ENCODE results near the gene ARMC3. TPM values are rescaled to one million over a fixed set of nuclear protein-coding genes. Genes with fewer than 3 reads are reported as not detected.
"Not testable (repeated sequence)": the region's sequence is repeated elsewhere in the genome, so short reads cannot be mapped to it uniquely, and the experiment has no call there.

Gene ARMC3
- total and polyA plus RNA-seq, 2 donors (not counting 1 experiment from before 2014, with no cell fraction given), result not detected

DNA sequence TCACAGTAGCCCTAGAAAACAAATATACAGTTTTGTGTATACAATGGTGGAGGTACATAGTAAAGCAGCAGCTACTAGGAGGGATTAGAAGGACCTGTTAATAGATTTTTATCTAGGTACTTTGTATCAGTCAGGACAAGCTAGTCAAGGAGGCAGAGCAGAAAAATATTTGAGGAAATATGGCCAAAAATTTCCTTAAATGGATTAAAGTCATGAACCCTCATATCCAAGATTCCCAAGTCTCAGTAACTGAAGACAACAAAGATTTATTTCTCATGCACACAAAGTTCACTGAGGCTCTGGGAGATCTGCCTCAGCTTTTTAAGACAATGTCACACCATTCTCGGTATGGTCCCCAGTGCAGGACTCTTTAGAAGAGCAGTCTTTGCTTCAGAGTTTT, 28.1 kb upstream of the ARMC3 start:
- Mint-ChIP-seq H3K27me3 (peaks cover 15% of the 10 kb centered on the region), H3K27ac (no peak overlapping the region), H3K4me1 (no peaks in the 10 kb centered on the region), H3K9me3 (ENCODE audit: insufficient read depth) (peaks cover 4% of the 10 kb centered on the region), H3K4me3 (no peak overlapping the region)
- WGBS (ENCODE audit: insufficient coverage), result 64% methylated on average over 1 of the region's 1 CpG
- DNase-seq (no peak), ATAC-seq (ENCODE audit: low read depth) (no peak)
- POLR2A ChIA-PET, result no interaction called here
- Histone ChIP-seq H3K4me1 (ENCODE audit: control insufficient read depth in 2 of 2, insufficient read depth in 2 of 2, low read length in 2 of 2) (no peaks in the 10 kb centered on the region), H3K9me3 (ENCODE audit: control extremely low read depth in 1 of 3, control insufficient read depth in 2 of 3, insufficient read depth in 1 of 3, low read length in 2 of 3) (peaks cover 0 to 3% (median 0%) of the 10 kb centered on the region in 3 donors), H3K4me3 (ENCODE audit: control extremely low read depth in 1 of 5, extremely low read depth in 1 of 5, insufficient read depth in 1 of 5, low read depth in 2 of 5, low read length in 4 of 5) (no peak overlapping the region), H3K27me3 (replicated peaks in 1 of 4; ENCODE audit: control extremely low read depth in 1 of 4, control insufficient read depth in 3 of 4, insufficient read depth in 4 of 4, low read length in 3 of 4) (peaks cover 0 to 6% (median 1%) of the 10 kb centered on the region in 4 experiments), H4K20me1 (ENCODE audit: control insufficient read depth, insufficient read depth, low read length, poor library complexity, severe bottlenecking) (no peaks in the 10 kb centered on the region), H3K27ac (ENCODE audit: low read length in 2 of 2) (no peak overlapping the region), H3K4me2 (replicated peaks; ENCODE audit: low read depth, low read length, poor library complexity, severe bottlenecking) (no peak overlapping the region), H3K79me2 (ENCODE audit: control insufficient read depth, insufficient read depth, low read length) (no peaks in the 10 kb centered on the region), H3K36me3 (replicated peaks in 1 of 2; ENCODE audit: control extremely low read depth in 1 of 2, control insufficient read depth in 1 of 2, extremely low read depth in 1 of 2, insufficient read depth in 2 of 2, low read length in 1 of 2) (no peaks in the 10 kb centered on the region), H2AFZ (ENCODE audit: insufficient read depth, low read depth, low read length, poor library complexity, severe bottlenecking) (no peak overlapping the region), H3K9ac (ENCODE audit: low read length) (no peak overlapping the region)
- TF ChIP-seq EZH2 (IDR thresholded peaks at IDR 0.05; ENCODE audit: borderline replicate concordance, insufficient read depth, low read depth, low read length, poor library complexity, severe bottlenecking), result no peak
- TF ChIP-seq, protein P1, sequence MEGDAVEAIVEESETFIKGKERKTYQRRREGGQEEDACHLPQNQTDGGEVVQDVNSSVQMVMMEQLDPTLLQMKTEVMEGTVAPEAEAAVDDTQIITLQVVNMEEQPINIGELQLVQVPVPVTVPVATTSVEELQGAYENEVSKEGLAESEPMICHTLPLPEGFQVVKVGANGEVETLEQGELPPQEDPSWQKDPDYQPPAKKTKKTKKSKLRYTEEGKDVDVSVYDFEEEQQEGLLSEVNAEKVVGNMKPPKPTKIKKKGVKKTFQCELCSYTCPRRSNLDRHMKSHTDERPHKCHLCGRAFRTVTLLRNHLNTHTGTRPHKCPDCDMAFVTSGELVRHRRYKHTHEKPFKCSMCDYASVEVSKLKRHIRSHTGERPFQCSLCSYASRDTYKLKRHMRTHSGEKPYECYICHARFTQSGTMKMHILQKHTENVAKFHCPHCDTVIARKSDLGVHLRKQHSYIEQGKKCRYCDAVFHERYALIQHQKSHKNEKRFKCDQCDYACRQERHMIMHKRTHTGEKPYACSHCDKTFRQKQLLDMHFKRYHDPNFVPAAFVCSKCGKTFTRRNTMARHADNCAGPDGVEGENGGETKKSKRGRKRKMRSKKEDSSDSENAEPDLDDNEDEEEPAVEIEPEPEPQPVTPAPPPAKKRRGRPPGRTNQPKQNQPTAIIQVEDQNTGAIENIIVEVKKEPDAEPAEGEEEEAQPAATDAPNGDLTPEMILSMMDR (IDR thresholded peaks at IDR 0.05), result no peak
- intact Hi-C loops (cut with micrococcal nuclease), result no loop called here
- CTCF ChIA-PET, result no interaction called here

DNA sequence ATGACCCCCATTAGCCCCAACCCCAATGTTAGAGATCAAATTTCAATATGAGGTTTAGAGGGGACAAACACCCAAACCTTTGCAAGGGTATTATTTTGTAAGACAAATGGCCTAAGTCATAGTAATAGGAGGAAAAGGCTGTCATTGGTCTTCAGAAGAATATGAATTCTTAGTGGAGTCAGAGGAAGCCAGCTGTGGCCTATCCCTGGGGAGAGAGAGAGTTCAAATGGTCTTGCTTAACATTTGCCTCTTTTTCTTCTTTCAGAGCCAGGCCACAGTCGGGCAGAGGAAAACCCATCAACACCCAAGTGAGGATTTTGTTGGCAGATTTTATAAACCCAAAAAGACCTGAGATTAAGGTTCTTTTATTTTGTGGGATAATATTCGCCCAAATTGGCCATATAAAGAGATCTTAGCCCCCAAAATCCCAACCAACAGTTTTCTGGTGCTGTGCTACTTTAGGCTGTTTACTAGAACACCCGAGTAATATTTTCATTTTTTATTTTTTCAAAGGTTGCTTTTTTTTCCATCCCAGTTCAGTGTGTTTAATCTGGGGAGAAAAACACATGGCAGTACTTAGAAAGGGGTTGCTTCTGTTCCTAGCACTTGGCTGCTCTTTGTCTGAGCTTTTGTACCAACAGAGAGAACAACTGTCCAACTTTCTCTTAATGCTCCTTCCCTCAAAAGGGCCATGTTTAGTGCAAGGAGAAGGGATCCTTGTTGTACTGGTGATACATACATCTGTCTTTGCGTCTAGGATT, 26.8 kb upstream of the ARMC3 start:
- Histone ChIP-seq H3K4me2 (replicated peaks; ENCODE audit: low read depth, low read length, poor library complexity, severe bottlenecking) (no peak overlapping the region), H3K9me3 (ENCODE audit: control extremely low read depth in 1 of 3, control insufficient read depth in 2 of 3, insufficient read depth in 1 of 3, low read length in 2 of 3) (no peaks in the 10 kb centered on the region), H4K20me1 (ENCODE audit: control insufficient read depth, insufficient read depth, low read length, poor library complexity, severe bottlenecking) (no peaks in the 10 kb centered on the region), H2AFZ (ENCODE audit: insufficient read depth, low read depth, low read length, poor library complexity, severe bottlenecking) (no peak overlapping the region), H3K27ac (ENCODE audit: low read length in 2 of 2) (no peak overlapping the region), H3K79me2 (ENCODE audit: control insufficient read depth, insufficient read depth, low read length) (no peaks in the 10 kb centered on the region), H3K4me1 (ENCODE audit: control insufficient read depth in 2 of 2, insufficient read depth in 2 of 2, low read length in 2 of 2) (no peaks in the 10 kb centered on the region), H3K36me3 (replicated peaks in 1 of 2; ENCODE audit: control extremely low read depth in 1 of 2, control insufficient read depth in 1 of 2, extremely low read depth in 1 of 2, insufficient read depth in 2 of 2, low read length in 1 of 2) (no peaks in the 10 kb centered on the region), H3K4me3 (ENCODE audit: control extremely low read depth in 1 of 5, extremely low read depth in 1 of 5, insufficient read depth in 1 of 5, low read depth in 2 of 5, low read length in 4 of 5) (no peak overlapping the region), H3K9ac (ENCODE audit: low read length) (no peak overlapping the region), H3K27me3 (replicated peaks in 1 of 4; ENCODE audit: control extremely low read depth in 1 of 4, control insufficient read depth in 3 of 4, insufficient read depth in 4 of 4, low read length in 3 of 4) (peaks cover 0 to 3% (median 0%) of the 10 kb centered on the region in 4 experiments)
- POLR2A ChIA-PET, result no interaction called here
- H3K4me1 Mint-ChIP-seq, result no peaks in the 10 kb centered on the region
- H3K9me3 Mint-ChIP-seq (ENCODE audit: insufficient read depth), result peaks cover 8% of the 10 kb centered on the region
- TF ChIP-seq EZH2 (IDR thresholded peaks at IDR 0.05; ENCODE audit: borderline replicate concordance, insufficient read depth, low read depth, low read length, poor library complexity, severe bottlenecking), result no peak
- TF ChIP-seq, protein P1 (IDR thresholded peaks at IDR 0.05), result no peak
- no peak overlapping the region for H3K4me3 Mint-ChIP-seq
- DNase-seq (no peak), ATAC-seq (ENCODE audit: low read depth) (no peak)
- no CpG with 5 or more reads among the region's 4 CpGs for WGBS (ENCODE audit: insufficient coverage)
- H3K27ac Mint-ChIP-seq, result no peak overlapping the region
- peaks cover 11% of the 10 kb centered on the region for H3K27me3 Mint-ChIP-seq
- CTCF ChIA-PET, result no interaction called here
- intact Hi-C loops (cut with micrococcal nuclease), result no loop called here

DNA sequence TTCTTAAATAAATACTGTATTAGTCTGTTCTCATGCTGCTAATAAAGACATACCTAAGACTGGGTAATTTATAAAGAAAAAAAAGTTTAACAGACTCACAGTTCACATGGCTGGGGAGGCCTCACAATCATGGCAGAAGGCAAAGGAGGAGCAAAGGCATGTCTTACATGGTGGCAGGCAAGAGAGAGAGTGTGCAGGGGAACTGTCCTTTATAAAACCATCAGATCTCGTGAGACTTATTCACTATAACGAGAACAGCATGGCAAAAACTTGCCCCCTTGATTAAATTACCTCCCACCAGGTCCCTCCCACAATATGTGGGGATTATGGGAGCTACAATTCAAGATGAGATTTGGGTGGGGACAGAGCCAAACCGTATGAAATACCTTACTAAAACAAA, 25.7 kb upstream of the ARMC3 start:
- H3K9me3 ChIP-seq (ENCODE audit: control extremely low read depth in 1 of 3, control insufficient read depth in 2 of 3, insufficient read depth in 1 of 3, low read length in 2 of 3); H3K27me3 Mint-ChIP-seq; H3K4me1 Mint-ChIP-seq; H3K36me3 ChIP-seq (replicated peaks in 1 of 2; ENCODE audit: control extremely low read depth in 1 of 2, control insufficient read depth in 1 of 2, extremely low read depth in 1 of 2, insufficient read depth in 2 of 2, low read length in 1 of 2); H3K4me2 ChIP-seq (replicated peaks; ENCODE audit: low read depth, low read length, poor library complexity, severe bottlenecking); H2AFZ ChIP-seq (ENCODE audit: insufficient read depth, low read depth, low read length, poor library complexity, severe bottlenecking); H3K27ac Mint-ChIP-seq; CTCF ChIA-PET; H3K4me1 ChIP-seq (ENCODE audit: control insufficient read depth in 2 of 2, insufficient read depth in 2 of 2, low read length in 2 of 2); DNase-seq; H3K79me2 ChIP-seq (ENCODE audit: control insufficient read depth, insufficient read depth, low read length); intact Hi-C loops (cut with micrococcal nuclease); ATAC-seq (ENCODE audit: low read depth); H3K9me3 Mint-ChIP-seq (ENCODE audit: insufficient read depth); H3K4me3 Mint-ChIP-seq; POLR2A ChIA-PET; H4K20me1 ChIP-seq (ENCODE audit: control insufficient read depth, insufficient read depth, low read length, poor library complexity, severe bottlenecking); H3K9ac ChIP-seq (ENCODE audit: low read length); H3K27me3 ChIP-seq (replicated peaks in 1 of 4; ENCODE audit: control extremely low read depth in 1 of 4, control insufficient read depth in 3 of 4, insufficient read depth in 4 of 4, low read length in 3 of 4); H3K27ac ChIP-seq (ENCODE audit: low read length in 2 of 2); H3K4me3 ChIP-seq (ENCODE audit: control extremely low read depth in 1 of 5, extremely low read depth in 1 of 5, insufficient read depth in 1 of 5, low read depth in 2 of 5, low read length in 4 of 5): not testable (repeated sequence)
- WGBS (ENCODE audit: insufficient coverage), result no CpG with 5 or more reads among the region's 3 CpGs
